IPS-20b (cell line): ENCODE results near the gene GAN.

Experiments used
- H3K27ac ChIP-seq: one replicate; pipeline ENCODE4 v1.5.1; 2013; ENCODE audit warnings: low read length
- H3K27me3 ChIP-seq: 2 replicates; pipeline ENCODE4 v1.6.1; 2013; ENCODE audit warnings: mild to moderate bottlenecking, low read length, inconsistent platforms; ENCODE audit not compliant: insufficient read depth
- H3K36me3 ChIP-seq: 2 replicates; pipeline ENCODE4 v1.6.1; 2013; ENCODE audit warnings: low read depth, mild to moderate bottlenecking, inconsistent platforms, low read length, moderate library complexity; ENCODE audit not compliant: insufficient read depth
- H3K4me1 ChIP-seq: 2 replicates; pipeline ENCODE4 v1.6.1; 2013; ENCODE audit warnings: mild to moderate bottlenecking, control low read depth, inconsistent platforms, low read length, moderate library complexity; ENCODE audit not compliant: insufficient read depth
- H3K4me3 ChIP-seq: 2 replicates; pipeline ENCODE4 v1.5.1; 2013; ENCODE audit warnings: mild to moderate bottlenecking, low read length, inconsistent platforms
- H3K9ac ChIP-seq: 2 replicates; pipeline ENCODE4 v1.6.1; 2013; ENCODE audit warnings: low read depth, mild to moderate bottlenecking, inconsistent platforms, low read length, moderate library complexity
- H3K9me3 ChIP-seq: 2 replicates; pipeline ENCODE4 v1.6.1; 2013; ENCODE audit warnings: mild to moderate bottlenecking, low read depth, low read length, inconsistent platforms; ENCODE audit not compliant: insufficient read depth

Gene GAN

GRCh38 chr16:81279392-81279791, 35.4 kb upstream of the GAN start:
- Histone ChIP-seq H3K27me3 (no peaks in the 10 kb centered on the region), H3K9ac (no peak overlapping the region), H3K27ac (no peak overlapping the region), H3K9me3 (no peaks in the 10 kb centered on the region), H3K36me3 (no peaks in the 10 kb centered on the region), H3K4me1 (no peaks in the 10 kb centered on the region), H3K4me3 (no peak overlapping the region)

DNA sequence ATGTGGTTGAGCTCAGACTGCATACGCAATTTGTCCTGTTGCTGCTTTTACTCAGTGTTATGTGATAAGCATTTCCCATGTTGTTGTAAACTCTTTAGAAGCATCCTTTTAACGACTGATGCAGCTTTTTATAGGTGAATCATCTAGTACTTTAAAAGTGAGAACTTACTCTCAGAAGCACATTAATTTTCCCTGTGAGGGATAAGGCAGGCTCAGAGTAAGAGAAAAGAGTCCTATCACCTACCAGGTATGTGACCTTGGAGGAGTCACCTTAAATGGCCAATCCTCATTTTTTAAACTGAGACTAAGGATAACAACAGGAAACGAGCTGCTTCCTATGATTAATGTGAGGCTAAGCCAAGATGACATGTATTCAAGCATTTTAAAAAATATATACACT, 34.4 kb upstream of the GAN start:
- H3K4me3 ChIP-seq = no peak overlapping the region
- no peaks in the 10 kb centered on the region for H3K36me3 ChIP-seq
- no peaks in the 10 kb centered on the region for H3K27me3 ChIP-seq
- no peak overlapping the region for H3K27ac ChIP-seq
- H3K4me1 ChIP-seq = no peaks in the 10 kb centered on the region
- H3K9ac ChIP-seq = no peak overlapping the region
- no peaks in the 10 kb centered on the region for H3K9me3 ChIP-seq

DNA sequence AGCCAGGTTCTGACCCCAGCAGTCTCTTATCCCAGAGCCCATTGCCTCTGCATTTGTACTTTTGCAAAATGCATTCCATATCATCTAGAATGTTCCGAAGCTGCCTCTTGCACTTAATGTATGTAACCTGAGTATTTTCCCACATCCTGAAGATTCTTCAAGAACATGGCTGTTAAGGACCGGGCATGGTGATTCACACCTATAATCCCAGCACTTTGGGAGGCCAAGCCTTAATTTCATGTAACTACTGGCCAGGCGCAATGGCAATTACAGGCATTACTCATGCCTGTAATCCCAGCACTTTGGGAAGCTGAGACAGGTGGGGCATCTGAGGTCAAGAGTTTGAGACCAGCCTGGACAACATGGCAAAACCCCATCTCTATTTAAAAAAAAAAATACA, 31.7 kb upstream of the GAN start:
- Histone ChIP-seq H3K27me3 (no peaks in the 10 kb centered on the region), H3K27ac (no peak overlapping the region), H3K4me3 (no peak overlapping the region), H3K4me1 (no peaks in the 10 kb centered on the region), H3K9me3 (no peaks in the 10 kb centered on the region), H3K9ac (no peak overlapping the region), H3K36me3 (no peaks in the 10 kb centered on the region)

GRCh38 chr16:81284995-81285600, 29.7 kb upstream of the GAN start:
- H3K4me3 ChIP-seq = no peak overlapping the region
- no peaks in the 10 kb centered on the region for H3K9me3 ChIP-seq
- H3K4me1 ChIP-seq = no peaks in the 10 kb centered on the region
- H3K36me3 ChIP-seq = no peaks in the 10 kb centered on the region
- H3K9ac ChIP-seq = no peak overlapping the region
- H3K27ac ChIP-seq = no peak overlapping the region
- H3K27me3 ChIP-seq = no peaks in the 10 kb centered on the region

GRCh38 chr16:81286190-81286589, 28.6 kb upstream of the GAN start:
- no peak overlapping the region for H3K27ac ChIP-seq
- no peak overlapping the region for H3K4me3 ChIP-seq
- H3K36me3 ChIP-seq = no peaks in the 10 kb centered on the region
- no peaks in the 10 kb centered on the region for H3K27me3 ChIP-seq
- no peaks in the 10 kb centered on the region for H3K4me1 ChIP-seq
- no peak overlapping the region for H3K9ac ChIP-seq
- H3K9me3 ChIP-seq = no peaks in the 10 kb centered on the region

DNA sequence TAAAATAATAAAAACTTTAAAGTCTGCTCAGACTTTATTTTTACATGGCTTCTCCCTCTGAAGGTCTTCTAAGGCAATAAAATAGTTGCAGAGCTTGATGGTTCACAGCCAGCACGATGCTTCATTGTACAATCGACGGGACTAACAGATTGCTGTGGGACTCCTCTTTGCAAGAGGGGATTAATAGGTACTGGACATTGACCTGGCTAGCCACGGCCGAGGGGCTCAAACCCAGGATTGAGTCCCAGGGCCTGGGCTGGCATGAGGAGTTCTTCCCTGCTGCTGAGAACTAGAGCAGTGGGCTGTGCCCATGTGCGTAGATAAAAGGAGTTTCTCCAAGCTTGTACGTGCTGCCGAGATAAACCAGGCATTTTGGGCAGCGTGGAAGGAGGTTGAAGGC, 23.6 kb upstream of the GAN start:
- Histone ChIP-seq H3K27ac (no peak overlapping the region), H3K4me1 (no peaks in the 10 kb centered on the region), H3K4me3 (no peak overlapping the region), H3K36me3 (no peaks in the 10 kb centered on the region), H3K27me3 (no peaks in the 10 kb centered on the region), H3K9ac (no peak overlapping the region), H3K9me3 (no peaks in the 10 kb centered on the region)

DNA sequence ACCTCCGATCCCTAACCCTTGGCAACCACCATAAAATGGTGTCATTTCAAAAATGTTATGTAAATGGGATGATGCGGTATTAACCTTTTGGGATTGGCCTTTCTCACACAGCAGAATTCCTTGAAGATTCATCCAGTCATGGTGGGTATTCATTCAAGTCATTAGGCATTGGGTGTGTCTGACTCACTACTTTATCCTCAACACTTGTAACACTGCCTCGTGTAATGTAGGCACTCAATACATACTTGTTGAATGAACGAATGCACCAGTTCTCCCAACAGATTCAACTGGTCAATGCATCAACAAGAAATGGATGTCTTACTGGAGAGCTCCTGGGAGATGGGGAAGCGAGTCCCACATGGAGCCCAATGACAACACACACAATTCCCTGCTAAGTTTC, 21.8 kb upstream of the GAN start:
- H3K36me3 ChIP-seq = no peaks in the 10 kb centered on the region
- no peak overlapping the region for H3K27ac ChIP-seq
- H3K4me1 ChIP-seq = no peaks in the 10 kb centered on the region
- no peak overlapping the region for H3K4me3 ChIP-seq
- H3K9me3 ChIP-seq = no peaks in the 10 kb centered on the region
- no peak overlapping the region for H3K9ac ChIP-seq
- no peaks in the 10 kb centered on the region for H3K27me3 ChIP-seq

- Histone ChIP-seq H3K9ac (no peak overlapping the region), H3K9me3 (no peaks in the 10 kb centered on the region), H3K4me3 (no peak overlapping the region), H3K4me1 (no peaks in the 10 kb centered on the region), H3K27ac (no peak overlapping the region), H3K27me3 (no peaks in the 10 kb centered on the region), H3K36me3 (no peaks in the 10 kb centered on the region)
Measured at GRCh38 chr16:81293909-81294802, 20.6 kb upstream of the GAN start.

GRCh38 chr16:81296631-81297030, 18.1 kb upstream of the GAN start:
- Histone ChIP-seq H3K36me3 (no peaks in the 10 kb centered on the region), H3K9me3 (no peaks in the 10 kb centered on the region), H3K27ac (no peak overlapping the region), H3K9ac (no peak overlapping the region), H3K27me3 (no peaks in the 10 kb centered on the region), H3K4me3 (no peak overlapping the region), H3K4me1 (no peaks in the 10 kb centered on the region)

GRCh38 chr16:81307770-81308169, 7.0 kb upstream of the GAN start:
- Histone ChIP-seq H3K9me3 (no peaks in the 10 kb centered on the region), H3K27me3 (no peaks in the 10 kb centered on the region), H3K4me1 (no peaks in the 10 kb centered on the region; the same call in 1 of the 2 replicates), H3K36me3 (peaks cover 10% of the 10 kb centered on the region; the same call in 1 of the 2 replicates), H3K9ac (no peak overlapping the region), H3K27ac (no peak overlapping the region), H3K4me3 (no peak overlapping the region)

DNA sequence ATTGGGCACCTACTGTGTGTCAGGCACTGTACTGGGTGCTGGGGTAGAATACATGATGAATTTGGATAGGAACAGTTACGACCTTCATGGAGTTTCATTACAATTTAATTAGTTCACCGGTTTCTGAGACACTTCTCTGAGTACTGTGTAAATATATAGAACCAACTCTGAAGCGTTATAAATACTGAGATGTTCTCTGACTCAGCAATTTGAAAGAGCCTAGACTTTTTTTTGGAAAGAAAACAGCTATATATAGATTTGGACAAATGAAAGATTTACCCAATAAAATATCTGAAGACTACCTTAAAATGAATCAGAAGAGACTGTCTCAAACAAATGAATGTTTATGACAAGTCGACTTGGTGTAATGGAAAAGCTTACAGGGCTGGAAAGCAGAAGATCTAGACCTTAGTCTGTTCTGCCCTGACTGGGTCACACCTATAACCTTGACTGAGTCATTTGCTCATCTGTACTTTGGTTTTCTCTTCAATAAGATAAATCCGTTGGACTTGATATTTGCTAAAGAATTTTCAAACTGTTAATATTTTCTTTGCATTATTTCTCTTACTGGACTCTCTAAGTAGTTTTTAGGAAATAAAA, 4.6 kb upstream of the GAN start:
- no peak overlapping the region for H3K27ac ChIP-seq
- no peak overlapping the region for H3K4me3 ChIP-seq
- peaks cover 11% of the 10 kb centered on the region; the same call in 1 of the 2 replicates for H3K36me3 ChIP-seq
- H3K9me3 ChIP-seq = no peaks in the 10 kb centered on the region
- no peaks in the 10 kb centered on the region for H3K27me3 ChIP-seq
- H3K9ac ChIP-seq = no peak overlapping the region
- H3K4me1 ChIP-seq = no peaks in the 10 kb centered on the region; the same call in 1 of the 2 replicates

DNA sequence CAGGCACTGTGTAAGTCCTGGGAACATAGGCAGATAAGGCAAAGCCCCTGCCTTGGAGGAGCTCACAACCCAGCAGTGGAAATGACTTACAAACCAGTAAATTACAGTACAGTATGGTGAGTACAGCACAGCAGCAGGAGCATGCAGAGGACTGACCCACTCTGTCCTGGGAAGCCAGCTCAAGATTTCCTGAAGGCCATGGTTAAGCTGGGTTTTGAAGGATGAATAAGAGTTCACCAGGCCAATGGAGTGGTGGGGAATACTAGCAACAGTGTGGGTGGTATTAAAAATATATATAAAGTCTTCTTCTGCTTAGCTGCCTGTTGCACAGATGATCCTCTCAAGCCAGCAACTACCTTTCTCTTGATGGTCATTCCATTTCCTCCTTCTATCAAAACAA, 3.0 kb upstream of the GAN start:
- Histone ChIP-seq H3K4me3 (no peak overlapping the region), H3K27me3 (peaks cover 7% of the 10 kb centered on the region), H3K36me3 (peaks cover 11% of the 10 kb centered on the region; the same call in 1 of the 2 replicates), H3K27ac (no peak overlapping the region), H3K9me3 (no peaks in the 10 kb centered on the region), H3K9ac (no peak overlapping the region), H3K4me1 (no peaks in the 10 kb centered on the region; the same call in 1 of the 2 replicates)
